ENCODE data around the gene KIRREL3.

Gene KIRREL3

GRCh38 chr11:126433244-126433846, 567.2 kb downstream of the KIRREL3 start:
- no peak for DNase-seq

- no peak for DNase-seq
Observed at GRCh38 chr11:126432525-126432924, 568.0 kb downstream of the KIRREL3 start.

GRCh38 chr11:126432065-126432461, 568.5 kb downstream of the KIRREL3 start:
- no peak for DNase-seq

GRCh38 chr11:126431401-126432064, 569.0 kb downstream of the KIRREL3 start:
- peak; percentile 79 for DNase-seq

- DNase-seq: no peak
Observed at GRCh38 chr11:126430581-126431335, 569.8 kb downstream of the KIRREL3 start.

- DNase-seq: no peak
Observed at GRCh38 chr11:126426820-126427749, 573.5 kb downstream of the KIRREL3 start.

- no peak for DNase-seq
Observed at GRCh38 chr11:126426106-126426505, 574.5 kb downstream of the KIRREL3 start.

GRCh38 chr11:126424471-126425039, 576.0 kb downstream of the KIRREL3 start:
- DNase-seq: no peak

GRCh38 chr11:126423743-126424142, 576.8 kb downstream of the KIRREL3 start:
- DNase-seq: no peak

- no peak for DNase-seq
Observed at GRCh38 chr11:126423154-126423553, 577.4 kb downstream of the KIRREL3 start.

GRCh38 chr11:126422446-126422845, 578.1 kb downstream of the KIRREL3 start:
- no peak for DNase-seq

- no peak for DNase-seq
Observed at GRCh38 chr11:126421271-126421671, 579.3 kb downstream of the KIRREL3 start.

- DNase-seq: no peak
Observed at GRCh38 chr11:126420698-126421256, 579.8 kb downstream of the KIRREL3 start.

GRCh38 chr11:126419801-126420697, 580.5 kb downstream of the KIRREL3 start:
- peak; percentile 60 for DNase-seq

GRCh38 chr11:126418887-126419286, 581.7 kb downstream of the KIRREL3 start:
- DNase-seq: no peak

- DNase-seq: no peak
Observed at GRCh38 chr11:126417091-126417862, 583.3 kb downstream of the KIRREL3 start.

GRCh38 chr11:126416542-126417090, 584.0 kb downstream of the KIRREL3 start:
- DNase-seq: peak; percentile 87

GRCh38 chr11:126415669-126416420, 584.7 kb downstream of the KIRREL3 start:
- DNase-seq: no peak

GRCh38 chr11:126415128-126415527, 585.4 kb downstream of the KIRREL3 start:
- DNase-seq: peak; percentile 47

Data from fibroblast of skin of scalp (primary cell).